Astrocyte (in vitro differentiated cells and primary cell): ENCODE measurements around the gene TLCD1. TPM values are rescaled to one million over a fixed set of nuclear protein-coding genes. Genes with fewer than 3 reads are reported as not detected.

Experiments
- DNase-seq: peaks from one replicate; pipeline ENCODE4 v3.0.0-alpha.2; 2010; ENCODE audit warnings: low read depth
- FAIRE-seq: peaks from 2 replicates; lab custom pipeline; 2011; peaks lifted over from hg19 to GRCh38; lab: Jason Lieb, UNC
- H2AFZ ChIP-seq: 2 replicates; pipeline ENCODE4 v1.6.0; 2012; ENCODE audit warnings: low read depth, low read length, inconsistent platforms
- H3K27ac ChIP-seq: 2 replicates; pipeline ENCODE4 v1.5.1; 2011; ENCODE audit warnings: low read depth, low read length, inconsistent platforms
- H3K27me3 ChIP-seq: 2 replicates; pipeline ENCODE4 v1.6.0; 2011; ENCODE audit warnings: low read length, inconsistent platforms; ENCODE audit not compliant: insufficient read depth
- H3K36me3 ChIP-seq: 2 replicates; pipeline ENCODE4 v1.5.1; 2011; ENCODE audit warnings: low read length, inconsistent platforms; ENCODE audit not compliant: insufficient read depth
- H3K4me1 ChIP-seq: 2 replicates; pipeline ENCODE4 v1.5.1; 2011; ENCODE audit warnings: low read length, inconsistent platforms; ENCODE audit not compliant: insufficient read depth
- H3K4me2 ChIP-seq: 2 replicates; pipeline ENCODE4 v1.6.0; 2012; ENCODE audit warnings: low read length, inconsistent platforms
- H3K4me3 ChIP-seq: 2 replicates; pipeline ENCODE4 v1.5.1; 2011; ENCODE audit warnings: low read depth, mild to moderate bottlenecking, low read length, inconsistent platforms; ENCODE audit not compliant: insufficient read depth
- H3K79me2 ChIP-seq: 2 replicates; pipeline ENCODE4 v1.6.0; 2012; ENCODE audit warnings: mild to moderate bottlenecking, low read length, inconsistent platforms; ENCODE audit not compliant: insufficient read depth
- H3K9ac ChIP-seq: 2 replicates; pipeline ENCODE4 v1.6.0; 2012; ENCODE audit warnings: mild to moderate bottlenecking, low read length, inconsistent platforms
- H3K9me3 ChIP-seq: 2 replicates; pipeline ENCODE4 v1.5.1; 2012; ENCODE audit warnings: low read depth, mild to moderate bottlenecking, low read length, inconsistent platforms; ENCODE audit not compliant: insufficient read depth
- H4K20me1 ChIP-seq: 2 replicates; pipeline ENCODE4 v1.6.0; 2012; ENCODE audit warnings: low read length, inconsistent platforms; ENCODE audit not compliant: insufficient read depth
- H3K27ac Mint-ChIP-seq: one replicate; pipeline ENCODE4 v1.8.0; 2021; ENCODE audit warnings: mild to moderate bottlenecking, mixed read lengths; ENCODE audit not compliant: unreplicated experiment
- H3K27me3 Mint-ChIP-seq: one replicate; pipeline ENCODE4 v1.8.0; 2021; ENCODE audit warnings: low read depth, mixed read lengths; ENCODE audit not compliant: unreplicated experiment
- H3K36me3 Mint-ChIP-seq: one replicate; pipeline ENCODE4 v1.8.0; 2021; ENCODE audit warnings: low read depth, mixed read lengths; ENCODE audit not compliant: unreplicated experiment
- H3K4me1 Mint-ChIP-seq: one replicate; pipeline ENCODE4 v1.8.0; 2021; ENCODE audit warnings: low read depth, mixed read lengths; ENCODE audit not compliant: unreplicated experiment
- H3K4me3 Mint-ChIP-seq: one replicate; pipeline ENCODE4 v1.8.0; 2021; ENCODE audit warnings: mild to moderate bottlenecking, moderate library complexity, mixed read lengths; ENCODE audit not compliant: unreplicated experiment
- H3K9me3 Mint-ChIP-seq: one replicate; pipeline ENCODE4 v1.8.0; 2021; ENCODE audit warnings: mild to moderate bottlenecking, mixed read lengths; ENCODE audit not compliant: unreplicated experiment
- CTCF ChIP-seq: IDR thresholded peaks from 2 replicates; pipeline ENCODE4 v1.5.1; 2011; ENCODE audit warnings: low read depth, mild to moderate bottlenecking, inconsistent platforms, low read length, moderate library complexity; ENCODE audit not compliant: insufficient read depth
- EZH2 ChIP-seq: IDR thresholded peaks from 2 replicates; pipeline ENCODE4 v1.6.1; 2012; ENCODE audit warnings: mild to moderate bottlenecking, low read length, inconsistent platforms; ENCODE audit not compliant: insufficient read depth
- total RNA-seq: library from RNA; stranded (reverse); gene quantifications from 2 replicates; pipeline ENCODE4 v1.2.1, GENCODE V29; 2021

The TLCD1 gene
- total RNA-seq, 1 donor from 2014 or later = 25.1 TPM

- no peak for TF ChIP-seq EZH2
- TF ChIP-seq CTCF = no peak
- FAIRE-seq = no peak
- Histone ChIP-seq H3K4me1 (peaks cover 35% of the 10 kb centered on the region), H3K27me3 (no peaks in the 10 kb centered on the region), H3K9ac (peak overlapping the region; percentile 92), H3K27ac (no peak overlapping the region), H3K4me2 (peak overlapping the region; percentile 95), H3K36me3 (peaks cover 18% of the 10 kb centered on the region), H2AFZ (no peak overlapping the region), H3K4me3 (peak overlapping the region; percentile 85), H3K79me2 (peaks cover 66% of the 10 kb centered on the region), H4K20me1 (peaks cover 69% of the 10 kb centered on the region), H3K9me3 (no peaks in the 10 kb centered on the region)
- Mint-ChIP-seq H3K36me3 (peaks cover 7% of the 10 kb centered on the region), H3K27ac (peak overlapping the region; percentile 92), H3K4me1 (peaks cover 14% of the 10 kb centered on the region), H3K27me3 (no peaks in the 10 kb centered on the region), H3K4me3 (peak overlapping the region; percentile 94), H3K9me3 (no peaks in the 10 kb centered on the region)
- no peak for DNase-seq
Measured at GRCh38 chr17:28746611-28747050, 20.6 kb upstream of the TLCD1 start.

- H3K4me2 ChIP-seq = peak overlapping the region; percentile 95
- Mint-ChIP-seq H3K4me3 (peak overlapping the region; percentile 94), H3K4me1 (peaks cover 14% of the 10 kb centered on the region), H3K27ac (peak overlapping the region; percentile 92), H3K27me3 (no peaks in the 10 kb centered on the region), H3K36me3 (peaks cover 13% of the 10 kb centered on the region), H3K9me3 (no peaks in the 10 kb centered on the region)
- H3K36me3 ChIP-seq = peaks cover 14% of the 10 kb centered on the region
- no peaks in the 10 kb centered on the region for H3K27me3 ChIP-seq
- H3K4me1 ChIP-seq = peaks cover 35% of the 10 kb centered on the region
- H4K20me1 ChIP-seq = peaks cover 62% of the 10 kb centered on the region
- H3K27ac ChIP-seq = peak overlapping the region; percentile 7
- H3K9ac ChIP-seq = peak overlapping the region; percentile 92
- no peak for DNase-seq
- FAIRE-seq = no peak
- H3K9me3 ChIP-seq = no peaks in the 10 kb centered on the region
- TF ChIP-seq CTCF (no peak), EZH2 (no peak)
- peak overlapping the region; percentile 85 for H3K4me3 ChIP-seq
- no peak overlapping the region for H2AFZ ChIP-seq
- peaks cover 61% of the 10 kb centered on the region for H3K79me2 ChIP-seq
Measured at GRCh38 chr17:28745786-28746411, 19.9 kb upstream of the TLCD1 start.
